Panc1 (cell line): ENCODE results near the gene CCDC57. TPM values are rescaled to one million over a fixed set of nuclear protein-coding genes. Genes with fewer than 3 reads are reported as not detected.

Source experiments
- ATAC-seq: fragments of 200-7000 bp; cut with Tn5 transposase; 2 replicates; pipeline ENCODE4 v1.9.1; 2020; ENCODE audit warnings: mild to moderate bottlenecking, moderate library complexity
- BruUV-seq: library from RNA; stranded (reverse); fragments of 400-500 nt; replicated peaks from 2 replicates; lab custom pipeline; 2021; lab: Mats Ljungman, UMichigan
- CTCF ChIA-PET: fragments of 300-600 bp; sonication (Branson Sonifier 250); formaldehyde crosslinking; loops from one replicate; lab custom pipeline; 2022; ENCODE audit warnings: antibody characterized with exemption; lab: Charles Lee
- POLR2A ChIA-PET: fragments of 300-600 bp; sonication (Branson Sonifier 250); formaldehyde crosslinking; loops from one replicate; lab custom pipeline; 2022; ENCODE audit warnings: antibody characterized with exemption; lab: Charles Lee
- DNase-seq: peaks from one replicate; pipeline ENCODE4 v3.0.0-alpha.2; 2010; ENCODE audit warnings: low read depth, low spot score
- H3K27ac ChIP-seq: 2 replicates; pipeline ENCODE4 v1.5.1; 2011; ENCODE audit warnings: mild to moderate bottlenecking, low read length, inconsistent platforms
- H3K27me3 ChIP-seq: fragments of 200-500 bp; sonication (Bioruptor generic); 2 replicates; pipeline ENCODE4 v1.6.0; 2014; ENCODE audit warnings: low read length, inconsistent platforms; ENCODE audit not compliant: control insufficient read depth, insufficient read depth
- H3K36me3 ChIP-seq: fragments of 200-500 bp; sonication (Bioruptor generic); 2 replicates; pipeline ENCODE4 v1.5.1; 2014; ENCODE audit warnings: inconsistent platforms, mild to moderate bottlenecking, low read length, moderate library complexity; ENCODE audit not compliant: control insufficient read depth, insufficient read depth
- H3K4me1 ChIP-seq: 2 replicates; pipeline ENCODE4 v1.5.1; 2011; ENCODE audit warnings: inconsistent platforms, mild to moderate bottlenecking, low read length, moderate library complexity; ENCODE audit not compliant: control insufficient read depth, insufficient read depth
- H3K4me3 ChIP-seq, 2 experiments: 2 replicates each; pipeline ENCODE4 v1.5.1; 2011 to 2012; ENCODE audit warnings: low read depth in 2 of 2, low read length in 2 of 2, mild to moderate bottlenecking in 2 of 2, inconsistent platforms in 1 of 2, moderate library complexity in 1 of 2
- H3K9me3 ChIP-seq: fragments of 200-500 bp; sonication (Bioruptor generic); 2 replicates; pipeline ENCODE4 v1.5.1; 2014; ENCODE audit warnings: low read depth, mild to moderate bottlenecking, inconsistent platforms, low read length, moderate library complexity; ENCODE audit not compliant: control insufficient read depth, insufficient read depth
- POLR2AphosphoS5 ChIP-seq: IDR thresholded peaks from 2 replicates; pipeline ENCODE4 v1.6.1; 2012; ENCODE audit warnings: mild to moderate bottlenecking, low read depth, low read length, moderate library complexity
- SIN3A ChIP-seq: IDR thresholded peaks from 2 replicates; pipeline ENCODE4 v1.6.1; 2012; ENCODE audit warnings: low read depth, mild to moderate bottlenecking, low read length, moderate library complexity, borderline replicate concordance; ENCODE audit not compliant: insufficient read depth
- TCF7L2 ChIP-seq: IDR thresholded peaks from 2 replicates; pipeline ENCODE4 v1.6.1; 2011; ENCODE audit warnings: mild to moderate bottlenecking, low read depth, low read length, inconsistent platforms
- in situ Hi-C: cut with HindIII; loops from 2 replicates; pipeline ENCODE4 v1.10.0; 2016; ENCODE audit warnings: low sequenced_read_pairs, low pct_unique_long_range_greater_than_20kb
- intact Hi-C: fragments of 100-400 bp; cut with micrococcal nuclease; formaldehyde crosslinking; loops from one replicate; pipeline ENCODE4 v1.10.0; 2022; ENCODE audit not compliant: unreplicated experiment
- total RNA-seq: library from RNA; stranded (reverse); gene quantifications from one replicate; pipeline ENCODE4 v1.2.1, GENCODE V29; 2021; ENCODE audit not compliant: unreplicated experiment
- TF ChIP-seq, protein P1 (sequence below): fragments of 450-650 bp; IDR thresholded peaks from 2 replicates; pipeline ENCODE4 v1.5.1; 2017; ENCODE audit warnings: mild to moderate bottlenecking
- TF ChIP-seq, protein P2 (sequence below), 2 experiments: IDR thresholded peaks; 2 replicates each; pipeline ENCODE4 v1.6.1; 2011 to 2012; ENCODE audit warnings: low read depth in 2 of 2, control low read depth in 1 of 2, low read length in 1 of 2, mild to moderate bottlenecking in 1 of 2, moderate library complexity in 1 of 2; ENCODE audit not compliant: insufficient read depth in 1 of 2

Gene CCDC57
- total RNA-seq, 1 experiment from 2014 or later: 63.6 TPM

DNA sequence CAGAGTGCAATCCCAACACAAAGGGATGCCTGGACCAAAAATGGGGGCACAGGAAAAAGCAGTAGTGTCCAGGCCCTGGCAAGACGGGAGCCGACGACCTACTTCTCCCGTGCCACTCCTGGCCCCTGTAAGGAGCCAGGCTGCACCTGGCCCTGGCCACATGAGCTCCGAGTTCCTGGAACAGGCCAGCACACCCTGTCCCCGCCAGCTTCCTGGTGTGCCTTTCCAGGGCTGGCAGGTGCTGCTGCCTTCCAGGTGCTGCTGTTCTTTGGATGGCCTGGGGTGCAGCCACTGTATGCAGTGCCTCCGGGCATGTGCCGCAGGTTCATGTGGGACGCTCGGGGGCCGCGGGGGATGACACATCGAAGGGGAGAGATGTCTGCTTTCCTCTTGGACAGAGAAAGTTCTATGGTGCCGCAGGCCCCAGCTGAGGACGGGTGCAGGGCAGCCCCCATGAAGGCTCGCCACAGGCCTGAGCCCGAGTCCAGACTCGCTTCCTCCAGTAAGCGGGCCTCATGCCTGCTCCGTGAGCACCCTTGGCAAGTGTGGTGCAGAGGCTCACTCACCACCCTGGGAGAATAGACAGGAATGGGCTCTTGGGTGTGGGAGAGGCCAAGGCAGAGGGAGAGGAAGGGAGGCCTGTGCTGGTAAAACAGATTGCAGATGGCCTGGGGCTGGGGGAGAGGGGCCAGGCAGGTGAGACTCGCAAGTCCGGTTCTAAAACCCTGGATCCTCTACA, 59.9 kb downstream of the CCDC57 start:
- in situ Hi-C loops: no loop called here
- intact Hi-C loops: no loop called here
- Histone ChIP-seq H3K27me3 (no peaks in the 10 kb centered on the region), H3K9me3 (no peaks in the 10 kb centered on the region), H3K4me3 (no peak overlapping the region), H3K36me3 (no peaks in the 10 kb centered on the region), H3K4me1 (0 out of 2 replicates have a peak, but pooled peaks cover 5% of the 10 kb centered on the region), H3K27ac (no peak overlapping the region)
- BruUV-seq: no TSS peak
- CTCF ChIA-PET: no interaction called here
- DNase-seq (no peak), ATAC-seq (no peak)
- TF ChIP-seq SIN3A: no peak
- POLR2A ChIA-PET: interaction anchor here (0.8 kb wide), 1 partner anchor 54 kb away, joined by 7 read pairs; no protein-coding TSS in a partner anchor

DNA sequence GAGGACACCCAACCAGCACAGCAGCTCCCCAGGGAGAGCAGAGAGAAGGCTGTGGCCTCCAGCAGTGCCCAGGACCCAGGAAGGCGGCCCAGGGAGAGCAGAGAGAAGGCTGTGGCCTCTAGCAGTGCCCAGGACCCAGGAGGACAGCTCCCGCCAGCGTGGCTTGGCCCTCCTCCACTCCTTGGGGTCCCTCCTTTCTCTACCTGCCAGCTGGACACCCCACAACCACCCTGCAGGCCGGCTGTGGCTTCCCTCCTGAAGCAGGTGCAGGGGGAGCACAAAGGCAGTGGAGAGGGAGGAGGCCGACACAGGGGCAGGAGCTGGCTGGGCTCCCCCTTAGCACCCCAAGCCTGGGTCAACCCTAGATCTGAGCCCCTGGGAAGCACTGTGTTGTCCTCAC, 60.5 kb downstream of the CCDC57 start:
- no peak overlapping the region for H3K27ac ChIP-seq
- BruUV-seq: no TSS peak
- ChIA-PET CTCF (no interaction called here), POLR2A (interaction anchor here (0.8 kb wide), 1 partner anchor 54 kb away, joined by 7 read pairs; no protein-coding TSS in a partner anchor)
- TF ChIP-seq POLR2AphosphoS5: no peak
- TF ChIP-seq TCF7L2: no peak
- TF ChIP-seq, protein P1, sequence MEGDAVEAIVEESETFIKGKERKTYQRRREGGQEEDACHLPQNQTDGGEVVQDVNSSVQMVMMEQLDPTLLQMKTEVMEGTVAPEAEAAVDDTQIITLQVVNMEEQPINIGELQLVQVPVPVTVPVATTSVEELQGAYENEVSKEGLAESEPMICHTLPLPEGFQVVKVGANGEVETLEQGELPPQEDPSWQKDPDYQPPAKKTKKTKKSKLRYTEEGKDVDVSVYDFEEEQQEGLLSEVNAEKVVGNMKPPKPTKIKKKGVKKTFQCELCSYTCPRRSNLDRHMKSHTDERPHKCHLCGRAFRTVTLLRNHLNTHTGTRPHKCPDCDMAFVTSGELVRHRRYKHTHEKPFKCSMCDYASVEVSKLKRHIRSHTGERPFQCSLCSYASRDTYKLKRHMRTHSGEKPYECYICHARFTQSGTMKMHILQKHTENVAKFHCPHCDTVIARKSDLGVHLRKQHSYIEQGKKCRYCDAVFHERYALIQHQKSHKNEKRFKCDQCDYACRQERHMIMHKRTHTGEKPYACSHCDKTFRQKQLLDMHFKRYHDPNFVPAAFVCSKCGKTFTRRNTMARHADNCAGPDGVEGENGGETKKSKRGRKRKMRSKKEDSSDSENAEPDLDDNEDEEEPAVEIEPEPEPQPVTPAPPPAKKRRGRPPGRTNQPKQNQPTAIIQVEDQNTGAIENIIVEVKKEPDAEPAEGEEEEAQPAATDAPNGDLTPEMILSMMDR: no peak
- no peak for TF ChIP-seq SIN3A
- TF ChIP-seq, protein P2, sequence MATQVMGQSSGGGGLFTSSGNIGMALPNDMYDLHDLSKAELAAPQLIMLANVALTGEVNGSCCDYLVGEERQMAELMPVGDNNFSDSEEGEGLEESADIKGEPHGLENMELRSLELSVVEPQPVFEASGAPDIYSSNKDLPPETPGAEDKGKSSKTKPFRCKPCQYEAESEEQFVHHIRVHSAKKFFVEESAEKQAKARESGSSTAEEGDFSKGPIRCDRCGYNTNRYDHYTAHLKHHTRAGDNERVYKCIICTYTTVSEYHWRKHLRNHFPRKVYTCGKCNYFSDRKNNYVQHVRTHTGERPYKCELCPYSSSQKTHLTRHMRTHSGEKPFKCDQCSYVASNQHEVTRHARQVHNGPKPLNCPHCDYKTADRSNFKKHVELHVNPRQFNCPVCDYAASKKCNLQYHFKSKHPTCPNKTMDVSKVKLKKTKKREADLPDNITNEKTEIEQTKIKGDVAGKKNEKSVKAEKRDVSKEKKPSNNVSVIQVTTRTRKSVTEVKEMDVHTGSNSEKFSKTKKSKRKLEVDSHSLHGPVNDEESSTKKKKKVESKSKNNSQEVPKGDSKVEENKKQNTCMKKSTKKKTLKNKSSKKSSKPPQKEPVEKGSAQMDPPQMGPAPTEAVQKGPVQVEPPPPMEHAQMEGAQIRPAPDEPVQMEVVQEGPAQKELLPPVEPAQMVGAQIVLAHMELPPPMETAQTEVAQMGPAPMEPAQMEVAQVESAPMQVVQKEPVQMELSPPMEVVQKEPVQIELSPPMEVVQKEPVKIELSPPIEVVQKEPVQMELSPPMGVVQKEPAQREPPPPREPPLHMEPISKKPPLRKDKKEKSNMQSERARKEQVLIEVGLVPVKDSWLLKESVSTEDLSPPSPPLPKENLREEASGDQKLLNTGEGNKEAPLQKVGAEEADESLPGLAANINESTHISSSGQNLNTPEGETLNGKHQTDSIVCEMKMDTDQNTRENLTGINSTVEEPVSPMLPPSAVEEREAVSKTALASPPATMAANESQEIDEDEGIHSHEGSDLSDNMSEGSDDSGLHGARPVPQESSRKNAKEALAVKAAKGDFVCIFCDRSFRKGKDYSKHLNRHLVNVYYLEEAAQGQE (IDR thresholded peaks at IDR 0.05; ENCODE audit: insufficient read depth in 1 of 2, low read depth in 2 of 2, low read length in 1 of 2): no peak
- no peaks in the 10 kb centered on the region for H3K36me3 ChIP-seq
- H3K27me3 ChIP-seq: no peaks in the 10 kb centered on the region
- DNase-seq (no peak), ATAC-seq (no peak)
- in situ Hi-C loops: no loop called here
- H3K4me3 ChIP-seq: no peak overlapping the region
- intact Hi-C loops: no loop called here
- H3K4me1 ChIP-seq: 0 out of 2 replicates have a peak, but pooled peaks cover 5% of the 10 kb centered on the region
- no peaks in the 10 kb centered on the region for H3K9me3 ChIP-seq
